ENCODE measurements around the gene ADORA1. TPM values are rescaled to one million over a fixed set of nuclear protein-coding genes. Genes with fewer than 3 reads are reported as not detected.
A peak's percentile ranks its signal among the peaks of the same experiment; 100 is the strongest.

Gene ADORA1
- polyA plus RNA-seq, 6 donors from 2014 or later = not detected

DNA sequence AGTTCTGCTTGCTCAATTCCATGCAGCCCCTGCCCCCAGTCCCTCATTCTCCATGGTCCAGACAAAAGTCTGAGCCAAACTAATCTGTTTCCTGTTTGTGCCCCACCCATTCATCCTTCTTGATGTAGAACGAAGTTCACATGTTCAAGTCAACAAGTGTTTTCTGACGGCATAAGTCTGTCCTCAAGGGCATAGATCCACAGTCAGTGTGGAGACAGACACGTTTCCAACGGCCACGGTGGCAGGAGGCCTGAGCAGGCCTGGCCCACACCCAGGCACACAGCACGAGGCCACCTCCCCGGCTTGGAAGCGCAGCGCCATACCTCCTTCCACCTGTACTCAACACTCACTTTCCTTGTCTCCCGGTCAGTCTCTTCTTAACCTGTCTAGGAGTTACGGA lies 16.1 kb downstream of the ADORA1 start:
- Mint-ChIP-seq H3K4me1 (no peaks in the 10 kb centered on the region), H3K9me3 (peaks cover 0 to 6% (median 2%) of the 10 kb centered on the region in 7 donors), H3K36me3 (peaks cover 0 to 23% of the 10 kb centered on the region in 2 donors), H3K4me3 (no peak overlapping the region), H3K27ac (no peak overlapping the region), H3K27me3 (peaks cover 0 to 13% (median 11%) of the 10 kb centered on the region in 3 donors)
- no peak for ATAC-seq (ENCODE audit: low read depth in 2 of 2)
- no peak for DNase-seq

DNA sequence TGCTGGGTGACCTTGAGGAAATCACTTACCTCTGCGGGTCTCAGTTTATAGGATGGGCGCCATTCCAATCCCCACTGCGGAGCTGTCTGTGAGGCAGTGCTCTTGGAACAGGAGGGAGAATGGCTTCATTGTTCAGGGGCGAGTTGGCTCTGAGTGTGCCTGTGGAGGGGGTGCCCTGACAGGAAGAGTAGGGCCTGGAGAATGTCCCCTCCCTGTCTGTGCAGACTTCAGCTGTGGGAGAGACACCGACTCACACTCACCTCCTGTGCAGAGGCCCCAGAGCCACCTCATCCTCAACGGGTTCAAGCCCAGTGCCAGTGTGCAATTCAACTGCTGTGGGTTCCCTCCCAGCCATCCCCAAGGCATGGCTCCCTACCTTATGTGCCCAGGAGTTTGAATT lies 17.1 kb downstream of the ADORA1 start:
- no peak for ATAC-seq (ENCODE audit: low read depth in 2 of 2)
- DNase-seq = no peak
- Mint-ChIP-seq H3K27ac (no peak overlapping the region), H3K9me3 (peaks cover 0 to 6% (median 2%) of the 10 kb centered on the region in 7 donors), H3K4me3 (peak overlapping the region in 1 of 8 donors; percentile 56), H3K27me3 (peaks cover 0 to 13% (median 11%) of the 10 kb centered on the region in 3 donors), H3K36me3 (peaks cover 0 to 23% of the 10 kb centered on the region in 2 donors), H3K4me1 (no peaks in the 10 kb centered on the region)

DNA sequence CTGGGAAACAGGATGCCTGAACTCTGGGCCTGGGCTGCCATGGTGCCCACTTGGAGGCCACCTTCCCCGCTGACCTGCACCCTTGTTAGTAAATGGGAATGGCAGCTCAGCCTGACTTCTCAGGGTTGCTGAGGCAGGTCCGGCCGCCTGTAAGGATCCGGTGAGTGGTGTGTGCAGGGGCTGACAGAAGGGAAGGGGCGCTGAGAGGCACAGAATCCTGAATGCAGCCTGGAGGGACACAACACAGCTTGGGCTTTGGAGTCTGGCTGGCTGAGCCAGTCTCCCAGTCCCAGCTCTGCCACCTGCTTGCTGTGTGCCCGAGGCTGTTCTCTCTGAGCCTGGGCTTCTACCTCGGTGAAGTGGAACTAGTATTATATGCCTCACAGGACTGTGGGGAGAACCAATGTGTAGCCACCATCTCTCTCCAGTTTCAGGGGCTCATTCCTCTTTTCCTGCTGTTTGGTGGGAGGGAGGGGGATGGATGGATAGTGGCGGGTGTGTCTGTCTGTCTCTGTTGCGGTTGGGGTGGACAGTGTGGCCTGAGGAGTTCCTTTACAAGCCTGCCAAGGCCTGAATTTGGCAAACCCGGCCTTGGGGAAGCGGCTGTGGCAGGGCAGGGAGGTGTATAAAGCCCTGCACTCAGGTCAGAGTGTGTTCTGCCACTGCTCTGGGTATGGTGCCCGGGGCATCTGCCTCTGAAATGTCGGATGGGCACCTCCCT lies 18.0 kb downstream of the ADORA1 start:
- Mint-ChIP-seq H3K4me3 (no peak overlapping the region), H3K27me3 (peaks cover 0 to 13% (median 11%) of the 10 kb centered on the region in 3 donors), H3K9me3 (peaks cover 0 to 6% (median 2%) of the 10 kb centered on the region in 7 donors), H3K36me3 (peaks cover 0 to 23% of the 10 kb centered on the region in 2 donors), H3K4me1 (no peaks in the 10 kb centered on the region), H3K27ac (peak overlapping the region in 2 of 6 donors; percentile 74 to 81)
- no peak for ATAC-seq (ENCODE audit: low read depth in 2 of 2)
- no peak for DNase-seq

DNA sequence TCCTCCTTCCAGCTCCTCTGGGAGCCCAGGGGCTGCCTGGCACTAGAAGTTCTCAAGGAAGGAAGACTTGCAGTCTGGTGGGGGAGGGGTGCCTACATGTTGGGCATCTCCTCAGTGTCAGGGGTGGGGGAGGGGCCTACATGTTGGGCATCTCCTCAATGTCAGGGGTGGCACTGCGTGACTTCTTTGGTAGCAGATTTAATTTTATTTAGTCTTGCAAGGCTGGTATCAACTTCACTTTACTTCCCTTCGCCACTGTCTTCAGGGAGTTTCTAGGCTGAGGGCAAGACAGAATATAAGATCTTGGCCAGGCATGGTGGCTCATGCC lies 18.5 kb downstream of the ADORA1 start:
- no peak for DNase-seq
- Mint-ChIP-seq H3K9me3 (peaks cover 0 to 6% (median 2%) of the 10 kb centered on the region in 7 donors), H3K27ac (peak overlapping the region in 1 of 6 donors; percentile 81), H3K36me3 (peaks cover 0 to 23% of the 10 kb centered on the region in 2 donors), H3K27me3 (peaks cover 0 to 13% (median 11%) of the 10 kb centered on the region in 3 donors), H3K4me3 (no peak overlapping the region), H3K4me1 (no peaks in the 10 kb centered on the region)
- no peak for ATAC-seq (ENCODE audit: low read depth in 2 of 2)

DNA sequence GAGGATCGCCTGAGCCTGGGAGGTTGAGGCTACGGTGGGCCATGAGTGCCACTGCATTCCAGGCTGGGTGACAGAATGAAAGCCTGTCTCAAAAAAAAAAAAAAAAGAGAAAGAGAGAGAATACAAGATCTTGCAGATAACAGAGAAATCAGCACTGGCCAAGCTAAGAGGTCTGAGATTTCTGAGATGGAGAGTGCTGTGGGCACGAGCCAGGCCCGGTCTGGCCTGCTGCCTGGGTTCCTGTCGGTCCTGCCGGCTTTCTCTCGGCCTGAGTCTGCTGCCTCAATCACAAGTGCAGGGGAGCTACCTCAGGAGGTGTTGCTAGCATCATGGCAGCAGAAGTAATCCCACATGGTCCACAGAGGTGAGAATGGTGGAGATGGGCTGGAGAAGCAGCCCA lies 19.0 kb downstream of the ADORA1 start:
- no peak overlapping the region for H3K27ac Mint-ChIP-seq
- DNase-seq (no peak), ATAC-seq (ENCODE audit: low read depth in 2 of 2) (no peak)
- H3K27me3 Mint-ChIP-seq = peaks cover 0 to 13% (median 11%) of the 10 kb centered on the region in 3 donors
- H3K4me1 Mint-ChIP-seq = no peaks in the 10 kb centered on the region
- H3K4me3 Mint-ChIP-seq = no peak overlapping the region
- peaks cover 0 to 23% of the 10 kb centered on the region in 2 donors for H3K36me3 Mint-ChIP-seq
- peaks cover 0 to 6% (median 2%) of the 10 kb centered on the region in 7 donors for H3K9me3 Mint-ChIP-seq

DNA sequence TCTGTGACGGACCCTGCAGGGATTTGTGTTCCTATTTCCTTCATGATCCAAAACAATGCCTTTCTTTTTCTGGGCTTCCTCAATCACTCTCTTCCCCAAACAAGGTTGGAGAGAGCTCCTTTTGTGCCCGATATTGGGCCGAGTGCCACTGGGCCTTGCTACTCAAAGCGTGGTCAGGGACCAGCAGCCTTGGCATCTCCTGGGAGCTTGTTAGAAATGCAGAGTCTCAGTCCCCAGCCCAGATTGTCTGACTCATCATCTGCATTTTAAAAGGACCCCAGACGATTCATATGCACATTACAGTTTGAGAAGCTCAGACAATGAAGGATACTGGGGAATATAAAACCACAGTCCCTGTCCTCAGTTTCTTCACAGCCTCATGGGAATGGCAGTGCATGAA lies 19.9 kb downstream of the ADORA1 start:
- H3K4me1 Mint-ChIP-seq = no peaks in the 10 kb centered on the region
- H3K4me3 Mint-ChIP-seq = no peak overlapping the region
- ATAC-seq (ENCODE audit: low read depth in 2 of 2) = no peak
- peaks cover 0 to 6% (median 2%) of the 10 kb centered on the region in 7 donors for H3K9me3 Mint-ChIP-seq
- no peak for DNase-seq
- peaks cover 0 to 18% of the 10 kb centered on the region in 2 donors for H3K36me3 Mint-ChIP-seq
- peaks cover 0 to 6% (median 5%) of the 10 kb centered on the region in 3 donors for H3K27me3 Mint-ChIP-seq
- no peak overlapping the region for H3K27ac Mint-ChIP-seq

DNA sequence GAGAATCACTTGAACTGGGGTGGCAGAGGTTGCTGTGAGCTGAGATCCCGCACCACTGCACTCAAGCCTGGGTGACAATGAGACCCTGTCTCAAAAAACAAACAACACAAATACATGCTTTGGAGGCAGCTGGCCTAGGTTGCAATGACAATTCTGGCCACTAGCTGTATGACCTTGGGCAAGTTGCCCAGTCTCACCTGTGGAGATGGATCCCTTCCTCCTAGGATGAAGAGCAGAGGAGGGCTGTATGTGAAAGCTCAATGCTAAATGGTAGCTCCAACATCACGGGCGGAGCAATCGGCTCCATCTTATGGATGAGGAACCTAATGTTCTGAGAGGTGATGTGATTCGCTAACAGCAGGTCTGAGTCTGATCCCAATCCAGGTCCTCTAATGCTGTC lies 20.6 kb downstream of the ADORA1 start:
- Mint-ChIP-seq H3K36me3 (peaks cover 0 to 12% of the 10 kb centered on the region in 2 donors), H3K4me1 (no peaks in the 10 kb centered on the region), H3K4me3 (no peak overlapping the region), H3K27me3 (peaks cover 0 to 6% (median 0%) of the 10 kb centered on the region in 3 donors), H3K9me3 (peaks cover 0 to 6% (median 2%) of the 10 kb centered on the region in 7 donors), H3K27ac (no peak overlapping the region)
- ATAC-seq (ENCODE audit: low read depth in 2 of 2) = no peak
- DNase-seq = no peak

DNA sequence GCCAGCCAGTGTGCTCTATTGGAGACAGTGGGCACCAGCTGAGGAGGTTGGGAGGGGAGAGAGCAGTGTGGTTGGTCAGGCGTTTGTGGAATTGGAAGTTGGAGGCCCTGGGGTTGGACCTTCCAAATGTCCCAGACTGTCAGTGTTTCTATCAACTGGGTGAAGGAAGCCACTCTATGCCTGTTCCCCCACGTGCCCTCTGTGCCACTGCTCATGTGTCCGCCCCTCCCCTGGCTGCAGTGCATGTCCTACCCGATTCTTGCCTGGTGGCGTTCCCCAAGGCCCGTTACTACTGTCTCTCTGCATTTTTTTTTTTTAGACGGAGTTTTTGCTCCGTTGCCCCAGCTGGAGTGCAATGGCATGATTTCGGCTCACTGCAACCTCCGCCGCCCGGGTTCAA lies 21.1 kb downstream of the ADORA1 start:
- Mint-ChIP-seq H3K4me3 (no peak overlapping the region), H3K9me3 (peaks cover 0 to 3% (median under 1%) of the 10 kb centered on the region in 7 donors), H3K27me3 (peaks cover 0 to 6% (median 0%) of the 10 kb centered on the region in 3 donors), H3K4me1 (no peaks in the 10 kb centered on the region), H3K27ac (peak overlapping the region in 1 of 6 donors; percentile 57), H3K36me3 (peaks cover 0 to 8% of the 10 kb centered on the region in 2 donors)
- no peak for ATAC-seq (ENCODE audit: low read depth in 2 of 2)
- no peak for DNase-seq

DNA sequence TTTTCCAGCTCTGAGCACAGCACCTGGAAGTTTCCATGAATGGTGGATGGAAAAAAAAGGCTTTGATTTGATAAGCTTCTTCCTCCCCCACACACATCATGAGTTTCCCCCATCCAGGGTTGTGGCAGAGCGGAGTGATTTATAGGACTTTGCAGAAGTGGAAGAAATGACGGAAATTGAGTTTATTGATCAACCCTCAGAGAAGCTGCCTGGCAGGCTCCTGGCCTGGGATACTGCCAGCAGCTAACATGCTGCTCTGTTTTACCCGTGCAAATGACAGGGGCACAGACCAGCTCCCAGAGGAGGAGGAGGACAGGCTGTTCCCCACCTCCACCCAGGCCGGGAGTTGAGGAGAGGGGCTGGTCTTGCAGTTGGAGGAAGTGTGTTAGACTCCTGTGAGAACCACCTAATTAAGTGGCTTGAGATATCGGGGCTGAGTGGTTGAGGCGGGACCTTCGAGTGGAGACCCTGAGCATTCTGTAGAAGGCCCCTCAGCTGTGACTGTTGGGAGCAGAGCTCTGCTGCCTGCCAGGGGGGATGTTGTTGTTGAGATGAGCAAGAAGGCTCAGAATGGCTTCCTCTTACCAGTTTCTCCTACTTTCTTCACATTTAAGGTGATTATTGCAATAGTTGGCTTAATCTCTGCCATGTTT lies 21.8 kb downstream of the ADORA1 start:
- Mint-ChIP-seq H3K36me3 (peaks cover 0 to under 1% of the 10 kb centered on the region in 2 donors), H3K9me3 (no peaks in the 10 kb centered on the region), H3K27ac (peak overlapping the region in 1 of 6 donors; percentile 70), H3K4me1 (no peaks in the 10 kb centered on the region), H3K27me3 (peaks cover 0 to 3% (median 0%) of the 10 kb centered on the region in 3 donors), H3K4me3 (no peak overlapping the region)
- no peak for ATAC-seq (ENCODE audit: low read depth in 2 of 2)
- no peak for DNase-seq

DNA sequence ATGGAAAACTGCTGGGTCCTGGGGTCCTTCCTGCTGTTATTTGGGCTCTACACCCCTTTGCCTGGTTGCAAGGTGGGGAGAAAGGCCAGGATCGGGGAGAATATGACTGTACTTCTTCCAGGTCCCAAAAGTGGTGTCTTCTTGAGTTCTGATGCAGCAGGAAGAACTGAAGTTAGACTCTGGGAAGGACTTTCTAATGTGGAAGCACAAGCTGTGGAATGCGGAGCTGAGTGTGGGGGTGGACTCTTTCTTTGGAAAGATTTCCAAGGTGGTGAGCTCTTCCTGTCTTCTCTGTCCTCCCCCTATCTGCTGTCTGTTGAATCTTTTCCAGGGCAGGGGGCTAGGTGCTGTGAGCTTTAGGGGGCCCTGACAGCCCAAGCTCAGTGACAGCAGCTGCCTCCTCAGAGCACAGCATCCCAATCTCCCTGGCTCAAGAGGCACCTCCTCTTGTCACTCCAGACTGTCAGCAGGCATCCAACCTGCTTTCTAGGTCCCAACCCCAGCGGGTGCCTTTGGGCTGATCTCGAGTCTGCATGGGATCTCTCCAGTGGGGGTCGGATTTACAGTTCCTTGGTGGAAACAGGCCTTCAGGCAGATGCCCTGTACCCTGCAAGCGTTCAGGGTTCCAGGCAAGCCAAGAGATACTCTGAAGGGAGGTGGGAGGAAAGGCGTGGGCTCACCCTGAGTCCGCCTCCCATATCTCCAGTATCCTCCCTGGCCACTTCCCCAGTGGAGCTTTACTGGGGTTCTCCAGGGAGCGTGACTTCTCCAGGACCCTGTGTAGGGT lies 23.2 kb downstream of the ADORA1 start:
- DNase-seq = no peak
- H3K4me1 Mint-ChIP-seq = no peaks in the 10 kb centered on the region
- peak overlapping the region in 1 of 6 donors; percentile 66 for H3K27ac Mint-ChIP-seq
- no peak overlapping the region for H3K4me3 Mint-ChIP-seq
- H3K36me3 Mint-ChIP-seq = no peaks in the 10 kb centered on the region
- ATAC-seq (ENCODE audit: low read depth in 2 of 2) = no peak
- peaks cover 0 to 8% (median 0%) of the 10 kb centered on the region in 3 donors for H3K27me3 Mint-ChIP-seq
- no peaks in the 10 kb centered on the region for H3K9me3 Mint-ChIP-seq

DNA sequence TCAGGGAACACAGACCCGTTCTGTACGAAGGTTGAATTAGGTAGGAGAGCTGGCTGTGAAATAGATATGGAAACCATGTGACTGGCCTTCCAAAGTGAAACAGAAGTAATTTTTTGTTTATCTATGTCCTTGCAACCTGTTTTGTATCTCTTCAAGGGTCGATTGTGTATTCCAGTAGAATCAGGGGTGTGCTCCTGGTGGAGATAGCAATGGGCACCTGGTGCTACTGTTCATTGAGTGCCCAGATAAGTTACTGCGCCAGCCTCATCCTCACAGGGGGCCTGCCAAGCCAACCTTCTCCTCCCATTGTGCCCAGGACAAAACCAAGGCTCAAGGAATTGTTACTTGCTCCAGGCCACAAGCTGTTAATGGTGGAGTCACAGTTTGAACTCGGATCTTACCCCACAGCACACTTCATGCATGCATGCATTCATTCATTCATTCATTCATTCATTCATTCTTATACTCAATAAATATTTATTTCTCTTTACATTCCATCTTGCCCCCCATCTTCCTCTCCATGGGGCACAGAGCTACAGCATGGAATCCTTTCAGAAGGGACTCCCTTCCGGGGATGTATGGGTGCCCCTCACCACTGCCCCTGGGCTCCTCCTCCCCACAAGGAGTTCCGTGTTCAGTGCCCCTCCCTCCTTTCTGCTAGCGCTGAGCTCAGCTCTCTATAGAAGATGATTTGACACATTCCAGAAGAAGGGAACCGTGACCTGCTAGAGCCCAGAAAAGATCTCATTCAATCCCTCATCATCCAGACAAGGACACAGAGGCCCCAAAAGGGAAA lies 24.0 kb downstream of the ADORA1 start:
- H3K4me1 Mint-ChIP-seq = no peaks in the 10 kb centered on the region
- no peak for DNase-seq
- no peak overlapping the region for H3K27ac Mint-ChIP-seq
- H3K27me3 Mint-ChIP-seq = peaks cover 0 to 8% (median 0%) of the 10 kb centered on the region in 3 donors
- H3K4me3 Mint-ChIP-seq = no peak overlapping the region
- no peaks in the 10 kb centered on the region for H3K36me3 Mint-ChIP-seq
- no peaks in the 10 kb centered on the region for H3K9me3 Mint-ChIP-seq
- no peak for ATAC-seq (ENCODE audit: low read depth in 2 of 2)

DNA sequence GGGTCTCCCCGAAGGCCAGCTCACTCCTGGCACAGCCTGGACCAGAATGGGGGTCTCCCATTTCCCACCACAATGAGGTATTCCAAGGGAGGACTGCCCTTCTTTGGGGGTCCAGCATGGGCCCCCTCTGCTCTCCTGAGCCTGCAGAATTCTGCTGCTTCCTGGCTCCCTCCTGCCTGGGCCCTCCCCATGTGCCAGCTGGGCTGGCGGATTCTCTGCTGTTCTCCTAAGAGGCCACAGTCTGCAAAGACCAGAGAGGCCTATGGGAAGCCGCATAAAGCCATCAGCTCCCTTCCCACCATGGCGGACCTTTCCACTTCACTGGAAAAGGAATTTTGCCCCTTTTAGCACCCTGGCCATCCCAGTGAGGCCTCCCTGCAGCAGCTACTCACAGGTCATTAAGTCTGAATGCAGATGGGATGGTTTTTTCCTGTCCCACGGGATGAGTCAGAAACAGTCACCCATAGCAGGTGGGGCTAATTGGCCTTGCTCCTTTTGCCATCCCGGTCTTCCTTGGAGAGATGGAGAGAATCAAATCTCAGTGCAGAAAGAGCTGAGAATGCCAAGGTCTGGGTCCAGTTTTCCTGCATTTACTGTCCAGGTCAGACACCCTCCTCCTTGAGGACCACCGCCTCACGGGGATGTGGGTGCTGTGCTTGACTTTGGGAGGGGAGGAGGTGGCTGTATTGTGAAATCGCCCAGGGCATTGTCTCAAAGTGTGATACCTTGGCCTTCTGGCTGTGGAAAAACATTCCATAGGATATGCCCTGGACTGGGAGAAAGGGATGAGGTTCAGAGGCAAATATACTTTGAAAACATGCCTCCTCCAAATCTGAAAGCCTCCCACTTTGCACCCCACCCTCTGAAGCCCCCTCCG lies 24.9 kb downstream of the ADORA1 start:
- no peaks in the 10 kb centered on the region for H3K4me1 Mint-ChIP-seq
- no peak overlapping the region for H3K4me3 Mint-ChIP-seq
- H3K27me3 Mint-ChIP-seq = peaks cover 0 to 12% (median 0%) of the 10 kb centered on the region in 3 donors
- ATAC-seq (ENCODE audit: low read depth in 2 of 2) (no peak), DNase-seq (no peak)
- H3K36me3 Mint-ChIP-seq = no peaks in the 10 kb centered on the region
- H3K9me3 Mint-ChIP-seq = no peaks in the 10 kb centered on the region
- no peak overlapping the region for H3K27ac Mint-ChIP-seq

Data from naive B cell (primary cell).